HFFc6 (cell line): ENCODE data around the gene FGD6. TPM values are rescaled to one million over a fixed set of nuclear protein-coding genes. Genes with fewer than 3 reads are reported as not detected.

Experiments
- DNase-seq: peaks from one replicate; pipeline ENCODE4 v3.0.0-alpha.2; 2018
- H3K27ac Mint-ChIP-seq: 2 replicates; pipeline ENCODE4 v1.8.0; 2020; ENCODE audit warnings: mild to moderate bottlenecking, mixed read lengths
- H3K27me3 Mint-ChIP-seq: 2 replicates; pipeline ENCODE4 v1.8.0; 2021; ENCODE audit warnings: mild to moderate bottlenecking, moderate library complexity, mixed read lengths; ENCODE audit not compliant: insufficient read depth
- H3K36me3 Mint-ChIP-seq: 2 replicates; pipeline ENCODE4 v1.8.0; 2021; ENCODE audit warnings: low read depth, mixed read lengths
- H3K4me1 Mint-ChIP-seq: 2 replicates; pipeline ENCODE4 v1.8.0; 2020; ENCODE audit warnings: low read depth, mixed read lengths
- H3K4me3 Mint-ChIP-seq: 2 replicates; pipeline ENCODE4 v1.8.0; 2020; ENCODE audit warnings: mild to moderate bottlenecking, moderate library complexity, mixed read lengths
- H3K9me3 Mint-ChIP-seq: 2 replicates; pipeline ENCODE4 v1.8.0; 2020; ENCODE audit warnings: mild to moderate bottlenecking, mixed read lengths
- total RNA-seq, 6 experiments: library from RNA; stranded (reverse); fragmentation: NEBNext Ultra II Directional; extraction: Animal tissue kit (Norgen Biotek cat#: 25700); gene quantifications; 2 replicates in 1 of 6; 3 replicates in 5 of 6; pipeline ENCODE4 v1.2.3, GENCODE V29; 2021
- TF ChIP-seq, protein P1 (sequence below): fragments of 200-600 bp; sonication (generic); IDR thresholded peaks from 2 replicates; pipeline ENCODE4 v1.5.0; 2021; ENCODE audit warnings: antibody characterized with exemption, mild to moderate bottlenecking

Gene FGD6
- total RNA-seq, 6 experiments from 2014 or later = 5.5 to 6.6 (median 6.0) TPM

DNA sequence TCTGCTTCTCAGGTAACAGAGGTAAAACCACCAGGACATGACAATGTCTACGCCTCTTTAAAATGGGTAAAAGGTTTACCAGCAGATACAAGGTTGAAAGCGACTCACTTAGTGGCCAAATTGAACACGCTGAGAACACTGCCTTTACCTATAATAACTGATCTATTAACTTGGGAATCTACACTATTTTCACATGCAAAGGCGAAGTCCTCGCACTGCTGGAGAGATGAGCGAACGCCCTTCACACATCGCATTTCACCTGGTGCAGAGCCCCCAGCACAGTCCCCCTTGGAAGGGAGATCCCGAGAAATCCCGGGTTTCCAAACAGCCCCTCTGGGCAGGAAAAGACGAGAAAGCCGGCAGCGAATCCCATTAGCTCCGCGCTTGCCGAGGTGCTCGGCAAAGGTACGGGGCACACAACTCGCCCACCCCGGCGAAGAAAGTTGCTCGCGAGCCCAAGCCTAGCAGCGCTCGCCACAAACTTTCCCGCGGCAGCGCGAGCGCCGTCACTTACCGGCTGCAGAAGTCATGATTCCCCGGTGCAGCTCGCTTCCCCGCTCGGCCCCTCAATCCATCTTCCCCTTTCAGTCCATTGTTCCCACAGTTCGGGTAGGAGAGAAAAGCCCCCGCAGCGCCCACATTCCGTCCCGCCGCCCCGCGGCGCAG lies 423 bp downstream of the FGD6 start:
- H3K27me3 Mint-ChIP-seq = no peaks in the 10 kb centered on the region; the same call in 1 of the 2 replicates
- peaks cover 63% of the 10 kb centered on the region for H3K4me1 Mint-ChIP-seq
- peaks cover 15% of the 10 kb centered on the region for H3K36me3 Mint-ChIP-seq
- TF ChIP-seq, protein P1, sequence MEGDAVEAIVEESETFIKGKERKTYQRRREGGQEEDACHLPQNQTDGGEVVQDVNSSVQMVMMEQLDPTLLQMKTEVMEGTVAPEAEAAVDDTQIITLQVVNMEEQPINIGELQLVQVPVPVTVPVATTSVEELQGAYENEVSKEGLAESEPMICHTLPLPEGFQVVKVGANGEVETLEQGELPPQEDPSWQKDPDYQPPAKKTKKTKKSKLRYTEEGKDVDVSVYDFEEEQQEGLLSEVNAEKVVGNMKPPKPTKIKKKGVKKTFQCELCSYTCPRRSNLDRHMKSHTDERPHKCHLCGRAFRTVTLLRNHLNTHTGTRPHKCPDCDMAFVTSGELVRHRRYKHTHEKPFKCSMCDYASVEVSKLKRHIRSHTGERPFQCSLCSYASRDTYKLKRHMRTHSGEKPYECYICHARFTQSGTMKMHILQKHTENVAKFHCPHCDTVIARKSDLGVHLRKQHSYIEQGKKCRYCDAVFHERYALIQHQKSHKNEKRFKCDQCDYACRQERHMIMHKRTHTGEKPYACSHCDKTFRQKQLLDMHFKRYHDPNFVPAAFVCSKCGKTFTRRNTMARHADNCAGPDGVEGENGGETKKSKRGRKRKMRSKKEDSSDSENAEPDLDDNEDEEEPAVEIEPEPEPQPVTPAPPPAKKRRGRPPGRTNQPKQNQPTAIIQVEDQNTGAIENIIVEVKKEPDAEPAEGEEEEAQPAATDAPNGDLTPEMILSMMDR = no peak
- peak overlapping the region; percentile 96 for H3K4me3 Mint-ChIP-seq
- peak overlapping the region; percentile 89 for H3K27ac Mint-ChIP-seq
- H3K9me3 Mint-ChIP-seq = no peaks in the 10 kb centered on the region
- DNase-seq = no peak

DNA sequence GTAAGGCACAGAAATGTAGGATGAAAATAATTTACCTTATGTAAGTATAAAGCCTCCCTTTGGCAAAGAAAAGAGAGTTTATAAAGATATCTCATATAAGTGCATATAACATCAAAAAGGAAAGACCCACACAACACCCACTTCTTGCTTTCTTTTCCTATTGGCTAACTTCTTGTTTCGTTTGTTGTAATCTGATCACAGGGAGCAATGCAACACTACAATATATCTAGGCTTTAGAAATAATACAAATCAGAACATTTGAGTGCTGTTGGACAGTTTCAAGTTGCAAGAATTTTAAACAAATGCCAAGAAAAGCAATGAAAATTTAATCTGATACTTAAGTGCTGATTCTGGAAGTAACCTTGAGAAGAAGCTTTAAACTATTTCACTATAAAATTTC lies 1.3 kb downstream of the FGD6 start:
- H3K27ac Mint-ChIP-seq = peak overlapping the region; percentile 89
- peak; percentile 26 for DNase-seq
- H3K27me3 Mint-ChIP-seq = no peaks in the 10 kb centered on the region; the same call in 1 of the 2 replicates
- peaks cover 59% of the 10 kb centered on the region for H3K4me1 Mint-ChIP-seq
- H3K9me3 Mint-ChIP-seq = no peaks in the 10 kb centered on the region
- peak overlapping the region; percentile 96 for H3K4me3 Mint-ChIP-seq
- H3K36me3 Mint-ChIP-seq = peaks cover 12% of the 10 kb centered on the region
- TF ChIP-seq, protein P1 = no peak

DNA sequence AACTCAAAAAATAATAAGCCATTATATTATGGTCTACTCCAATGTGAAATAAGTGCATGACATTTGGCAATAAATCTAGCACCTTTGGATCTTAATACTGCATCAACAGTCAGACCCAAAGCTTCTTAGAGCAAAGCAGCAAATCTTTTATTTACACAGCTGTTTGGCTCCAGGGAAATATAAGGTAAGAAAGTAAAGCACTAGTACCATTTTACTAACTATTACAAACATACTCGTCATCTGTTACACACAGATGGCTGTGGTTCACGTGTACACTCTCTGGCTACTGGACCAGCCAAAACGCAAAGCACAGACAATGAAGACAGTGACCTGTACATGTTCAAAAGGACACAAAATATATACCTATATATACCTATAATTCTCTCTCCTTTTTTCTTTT lies 2.8 kb downstream of the FGD6 start:
- H3K27ac Mint-ChIP-seq = no peak overlapping the region
- no peak for DNase-seq
- H3K27me3 Mint-ChIP-seq = no peaks in the 10 kb centered on the region; the same call in 1 of the 2 replicates
- peaks cover 45% of the 10 kb centered on the region for H3K4me1 Mint-ChIP-seq
- H3K4me3 Mint-ChIP-seq = no peak overlapping the region
- H3K36me3 Mint-ChIP-seq = peaks cover 4% of the 10 kb centered on the region; the same call in 1 of the 2 replicates
- TF ChIP-seq, protein P1 = no peak
- no peaks in the 10 kb centered on the region for H3K9me3 Mint-ChIP-seq

DNA sequence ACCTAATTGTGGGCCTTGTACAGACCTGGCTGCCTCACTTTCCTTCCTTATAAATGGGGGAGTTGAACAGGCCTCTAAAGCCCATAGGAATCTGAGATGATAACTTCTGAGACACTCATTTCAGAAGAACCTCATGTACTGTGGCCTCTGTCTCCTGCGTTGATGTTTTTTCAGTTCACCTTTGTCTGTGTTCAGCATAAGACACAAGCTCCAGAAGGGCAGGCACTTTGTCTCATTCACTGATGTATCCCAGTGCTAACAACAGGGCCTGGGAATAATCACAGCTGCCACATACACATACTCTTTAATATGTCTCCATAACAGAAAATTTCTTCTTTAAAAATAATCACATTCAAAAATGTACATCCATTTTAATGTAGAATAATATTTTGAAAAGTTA lies 3.3 kb downstream of the FGD6 start:
- Mint-ChIP-seq H3K36me3 (peaks cover 3% of the 10 kb centered on the region; the same call in 1 of the 2 replicates), H3K4me1 (peaks cover 39% of the 10 kb centered on the region), H3K9me3 (no peaks in the 10 kb centered on the region), H3K27ac (no peak overlapping the region), H3K27me3 (no peaks in the 10 kb centered on the region; the same call in 1 of the 2 replicates), H3K4me3 (no peak overlapping the region)
- no peak for DNase-seq
- TF ChIP-seq, protein P1 = no peak

DNA sequence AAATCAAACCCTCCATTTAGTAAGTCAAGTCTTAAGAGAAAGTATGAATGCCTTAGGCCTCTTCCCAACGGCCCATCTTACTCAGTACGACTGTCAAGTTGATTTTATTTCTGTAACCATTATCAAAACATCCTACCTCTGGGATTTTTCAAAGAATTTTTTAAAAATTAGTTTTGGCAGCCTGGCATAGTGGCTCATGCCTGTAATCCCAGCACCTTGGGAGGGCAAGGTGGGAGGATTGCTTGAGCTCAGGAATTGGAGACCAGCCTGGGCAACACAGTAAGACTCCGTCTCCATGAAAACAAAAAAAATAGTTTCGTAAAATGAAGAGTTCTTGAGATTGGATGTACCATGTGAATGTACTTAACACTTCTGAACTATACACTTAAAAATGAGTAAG lies 4.1 kb downstream of the FGD6 start:
- Mint-ChIP-seq H3K36me3 (no peaks in the 10 kb centered on the region), H3K4me1 (peaks cover 36% of the 10 kb centered on the region), H3K27ac (no peak overlapping the region), H3K27me3 (no peaks in the 10 kb centered on the region; the same call in 1 of the 2 replicates), H3K9me3 (no peaks in the 10 kb centered on the region), H3K4me3 (no peak overlapping the region)
- no peak for DNase-seq
- TF ChIP-seq, protein P1 = no peak
